ENCODE results near the gene PDE7B. TPM values are rescaled to one million over a fixed set of nuclear protein-coding genes. Genes with fewer than 3 reads are reported as not detected.

PDE7B gene
- total and polyA plus RNA-seq, 10 donors: 0.54 to 4.6 (median 1.5) TPM

GRCh38 chr6:136188486-136188885, 337.0 kb downstream of the PDE7B start:
- peaks cover 0 to 5% (median 0%) of the 10 kb centered on the region in 6 donors for H3K4me1 ChIP-seq
- no peaks in the 10 kb centered on the region for H3K27me3 ChIP-seq (replicated peaks in 1 of 7)
- peaks cover 0 to 12% (median 0%) of the 10 kb centered on the region in 6 donors for H3K36me3 ChIP-seq
- intact Hi-C loops (cut with DNase I; ENCODE audit: low total_unique reads): no loop called here
- no peak for DNase-seq
- no peaks in the 10 kb centered on the region for H3K9me3 ChIP-seq
- H3K4me3 ChIP-seq: no peak overlapping the region
- TF ChIP-seq POLR2AphosphoS5 (IDR thresholded peaks at IDR 0.05) (no peak), POLR2A (IDR thresholded peaks at IDR 0.05) (no peak)
- TF ChIP-seq, protein P1, sequence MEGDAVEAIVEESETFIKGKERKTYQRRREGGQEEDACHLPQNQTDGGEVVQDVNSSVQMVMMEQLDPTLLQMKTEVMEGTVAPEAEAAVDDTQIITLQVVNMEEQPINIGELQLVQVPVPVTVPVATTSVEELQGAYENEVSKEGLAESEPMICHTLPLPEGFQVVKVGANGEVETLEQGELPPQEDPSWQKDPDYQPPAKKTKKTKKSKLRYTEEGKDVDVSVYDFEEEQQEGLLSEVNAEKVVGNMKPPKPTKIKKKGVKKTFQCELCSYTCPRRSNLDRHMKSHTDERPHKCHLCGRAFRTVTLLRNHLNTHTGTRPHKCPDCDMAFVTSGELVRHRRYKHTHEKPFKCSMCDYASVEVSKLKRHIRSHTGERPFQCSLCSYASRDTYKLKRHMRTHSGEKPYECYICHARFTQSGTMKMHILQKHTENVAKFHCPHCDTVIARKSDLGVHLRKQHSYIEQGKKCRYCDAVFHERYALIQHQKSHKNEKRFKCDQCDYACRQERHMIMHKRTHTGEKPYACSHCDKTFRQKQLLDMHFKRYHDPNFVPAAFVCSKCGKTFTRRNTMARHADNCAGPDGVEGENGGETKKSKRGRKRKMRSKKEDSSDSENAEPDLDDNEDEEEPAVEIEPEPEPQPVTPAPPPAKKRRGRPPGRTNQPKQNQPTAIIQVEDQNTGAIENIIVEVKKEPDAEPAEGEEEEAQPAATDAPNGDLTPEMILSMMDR (IDR thresholded peaks at IDR 0.05 in 8 of 11, conservative IDR thresholded peaks at IDR 0.05 in 3 of 11): no peak
- WGBS, 5 donors: 60 to 85% (median 77%) methylated on average over 2 of the region's 2 CpGs
- H3K27ac ChIP-seq: no peak overlapping the region

DNA sequence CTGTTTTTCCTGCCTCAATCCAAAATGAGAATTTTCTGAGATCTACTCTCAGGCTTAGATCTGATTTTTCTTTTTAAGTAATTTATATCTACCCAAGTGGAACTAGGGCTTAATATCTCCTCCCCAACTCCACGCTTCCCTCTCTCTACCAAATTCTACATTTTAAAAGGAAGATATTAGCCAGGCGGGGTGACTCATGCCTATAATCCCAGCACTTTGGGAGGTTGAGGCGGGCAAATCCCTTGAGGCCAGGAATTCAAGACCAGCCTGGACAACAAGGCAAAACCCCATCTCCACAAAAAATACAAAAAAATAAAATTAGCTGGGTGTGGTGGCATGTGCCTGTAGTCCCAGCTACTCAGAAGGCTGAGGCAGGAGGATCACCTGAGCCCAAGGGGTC, 337.6 kb downstream of the PDE7B start:
- H3K27ac ChIP-seq: no peak overlapping the region
- peaks cover 0 to 12% (median 0%) of the 10 kb centered on the region in 6 donors for H3K36me3 ChIP-seq
- H3K9me3 ChIP-seq: no peaks in the 10 kb centered on the region
- WGBS, 5 donors: 90 to 97% (median 96%) methylated on average over 3 of the region's 3 CpGs
- peaks cover 0 to 5% (median 0%) of the 10 kb centered on the region in 6 donors for H3K4me1 ChIP-seq
- no peak overlapping the region for H3K4me3 ChIP-seq
- TF ChIP-seq POLR2AphosphoS5 (IDR thresholded peaks at IDR 0.05): no peak
- TF ChIP-seq, protein P1 (IDR thresholded peaks at IDR 0.05 in 8 of 11, conservative IDR thresholded peaks at IDR 0.05 in 3 of 11): no peak
- intact Hi-C loops (cut with DNase I; ENCODE audit: low total_unique reads): no loop called here
- no peaks in the 10 kb centered on the region for H3K27me3 ChIP-seq (replicated peaks in 1 of 7)
- DNase-seq: no peak

GRCh38 chr6:136191606-136192312, 340.3 kb downstream of the PDE7B start:
- Histone ChIP-seq H3K4me1 (no peaks in the 10 kb centered on the region), H3K36me3 (peaks cover 0 to 12% (median 0%) of the 10 kb centered on the region in 6 donors), H3K27me3 (replicated peaks in 1 of 7) (no peaks in the 10 kb centered on the region), H3K9me3 (no peaks in the 10 kb centered on the region), H3K27ac (no peak overlapping the region), H3K4me3 (no peak overlapping the region)
- intact Hi-C loops (cut with DNase I; ENCODE audit: low total_unique reads): no loop called here
- DNase-seq: no peak
- 89 to 96% (median 95%) methylated on average over 31 to 32 of the region's 32 CpGs for WGBS, 5 donors
- TF ChIP-seq, protein P1 (IDR thresholded peaks at IDR 0.05 in 8 of 11, conservative IDR thresholded peaks at IDR 0.05 in 3 of 11): no peak

- 83 to 92% (median 88%) methylated on average over 6 of the region's 6 CpGs for WGBS, 5 donors
- H3K36me3 ChIP-seq: peaks cover 0 to 8% (median 0%) of the 10 kb centered on the region in 6 donors
- H3K4me1 ChIP-seq: no peaks in the 10 kb centered on the region
- intact Hi-C loops (cut with DNase I; ENCODE audit: low total_unique reads): no loop called here
- no peaks in the 10 kb centered on the region for H3K9me3 ChIP-seq
- no peaks in the 10 kb centered on the region for H3K27me3 ChIP-seq (replicated peaks in 1 of 7)
- no peak for TF ChIP-seq POLR2A (IDR thresholded peaks at IDR 0.05)
- TF ChIP-seq, protein P1 (IDR thresholded peaks at IDR 0.05 in 8 of 11, conservative IDR thresholded peaks at IDR 0.05 in 3 of 11): no peak
- TF ChIP-seq POLR2AphosphoS5 (IDR thresholded peaks at IDR 0.05): no peak
- H3K4me3 ChIP-seq: no peak overlapping the region
- no peak for DNase-seq
- H3K27ac ChIP-seq: no peak overlapping the region
These were observed 341.4 kb downstream of the PDE7B start for GRCh38 chr6:136192902-136193301.
